HepG2 (cell line): ENCODE results near the gene TRAPPC12. TPM values are rescaled to one million over a fixed set of nuclear protein-coding genes. Genes with fewer than 3 reads are reported as not detected.

Source experiments
- ATAC-seq: fragments of 200-7000 bp; cut with Tn5 transposase; 3 replicates; pipeline ENCODE4 v1.9.1; 2020; ENCODE audit warnings: mild to moderate bottlenecking, moderate library complexity
- BruUV-seq: library from RNA; stranded (reverse); fragments of 400-500 nt; replicated peaks from 2 replicates; lab custom pipeline; 2021; lab: Mats Ljungman, UMichigan
- CTCF ChIA-PET: fragments of 300-600 bp; formaldehyde crosslinking; extraction: SDS; loops from one replicate; lab custom pipeline; 2021; ENCODE audit warnings: low total read pairs, inconsistent platforms, low intra/inter-chr PET ratio; lab: Yijun Ruan, JAX
- POLR2A ChIA-PET: fragments of 350-600 bp; sonication (Branson Sonifier 250); formaldehyde crosslinking; loops from one replicate; lab custom pipeline; 2020; ENCODE audit warnings: antibody characterized with exemption, inconsistent platforms; lab: Yijun Ruan, JAX
- DNase-seq: peaks from one replicate; pipeline ENCODE4 v3.0.0-alpha.2; 2015; ENCODE audit warnings: low spot score
- FAIRE-seq: peaks from 3 replicates; lab custom pipeline; 2011; peaks lifted over from hg19 to GRCh38; lab: Jason Lieb, UNC
- H2AFZ ChIP-seq: one replicate; pipeline ENCODE4 v1.6.1; 2011; ENCODE audit warnings: low read length, inconsistent platforms
- H3K27ac ChIP-seq: fragments of 300-600 bp; 3 replicates; pipeline ENCODE4 v1.8.0; 2011; ENCODE audit warnings: mixed run types, mild to moderate bottlenecking, mixed read lengths, low read length, inconsistent platforms; ENCODE audit not compliant: insufficient read depth; ENCODE audit errors: extremely low read length
- H3K27me3 ChIP-seq, 2 experiments: fragments of 200-600 bp in 1 of 2; 2 replicates in 1 of 2; 3 replicates in 1 of 2; pipeline versions ENCODE4 v1.6.0 to v1.8.0; 2011; ENCODE audit warnings: low read length in 2 of 2, mild to moderate bottlenecking in 2 of 2, moderate library complexity in 2 of 2, inconsistent platforms in 1 of 2; ENCODE audit not compliant: insufficient read depth in 2 of 2, control insufficient read depth in 1 of 2
- H3K36me3 ChIP-seq, 2 experiments: fragments of 200-600 bp in 1 of 2; replicated peaks in 1 of 2; 2 replicates in 1 of 2; 3 replicates in 1 of 2; pipeline versions ENCODE4 v1.5.1 to v1.8.0; 2011; ENCODE audit warnings: low read length in 2 of 2, inconsistent platforms in 1 of 2; ENCODE audit not compliant: insufficient read depth in 2 of 2, control insufficient read depth in 1 of 2
- H3K4me1 ChIP-seq: 2 replicates; pipeline ENCODE4 v1.5.1; 2012; ENCODE audit warnings: low read length, inconsistent platforms; ENCODE audit not compliant: insufficient read depth
- H3K4me2 ChIP-seq: 2 replicates; pipeline ENCODE4 v1.6.0; 2011; ENCODE audit warnings: low read depth, low read length, inconsistent platforms
- H3K4me3 ChIP-seq, 3 experiments: fragments of 200-600 bp in 1 of 3; sonication (generic), shearing (Covaris generic) in 1 of 3; replicated peaks in 1 of 3; 2 replicates each; pipeline ENCODE4 v1.5.1; 2011 to 2016; ENCODE audit warnings: low read length in 3 of 3, inconsistent platforms in 2 of 3, low read depth in 2 of 3, mild to moderate bottlenecking in 2 of 3, control low read depth in 1 of 3, mixed read lengths in 1 of 3; ENCODE audit not compliant: insufficient read depth in 1 of 3
- H3K79me2 ChIP-seq: one replicate; pipeline ENCODE4 v1.6.1; 2011; ENCODE audit warnings: low read length, inconsistent platforms; ENCODE audit not compliant: insufficient read depth
- H3K9ac ChIP-seq: 2 replicates; pipeline ENCODE4 v1.6.0; 2011; ENCODE audit warnings: mild to moderate bottlenecking, low read depth, low read length, inconsistent platforms; ENCODE audit not compliant: insufficient read depth
- H3K9me3 ChIP-seq: 2 replicates; pipeline ENCODE4 v1.5.1; 2012; ENCODE audit warnings: mild to moderate bottlenecking, low read length
- H4K20me1 ChIP-seq: 2 replicates; pipeline ENCODE4 v1.6.0; 2011; ENCODE audit warnings: inconsistent platforms, mild to moderate bottlenecking, low read length, moderate library complexity; ENCODE audit not compliant: insufficient read depth
- AGO2 ChIP-seq: fragments of 200-400 bp; formaldehyde crosslinking; optimal IDR thresholded peaks from 2 replicates; pipeline ENCODE3; 2017; ENCODE audit warnings: mild to moderate bottlenecking, low read depth, low read length, moderate library complexity
- AKAP8 ChIP-seq: sonication (generic); formaldehyde crosslinking; IDR thresholded peaks from 2 replicates; pipeline ENCODE4 v1.5.1; 2020; ENCODE audit warnings: mild to moderate bottlenecking, missing genetic modification reagents
- ATF7-NPFF ChIP-seq: sonication (generic); formaldehyde crosslinking; IDR thresholded peaks from 2 replicates; pipeline ENCODE4 v1.8.1; 2023; ENCODE audit warnings: mild to moderate bottlenecking, low read depth, missing genetic modification reagents, moderate library complexity
- BORCS8-MEF2B ChIP-seq: sonication (generic); formaldehyde crosslinking; IDR thresholded peaks from 2 replicates; pipeline ENCODE4 v1.8.0; 2022; ENCODE audit warnings: mild to moderate bottlenecking, missing genetic modification reagents
- CREB1 ChIP-seq, 2 experiments: fragments of 450-650 bp in 1 of 2; IDR thresholded peaks; 2 replicates each; pipeline ENCODE4 v1.6.1; 2016 to 2017; ENCODE audit warnings: control low read depth in 1 of 2, mild to moderate bottlenecking in 1 of 2, missing compliant biosample characterization in 1 of 2, missing genetic modification characterization in 1 of 2
- DR1 ChIP-seq: sonication (generic); formaldehyde crosslinking; IDR thresholded peaks from 2 replicates; pipeline ENCODE4 v1.8.0; 2021; ENCODE audit warnings: mild to moderate bottlenecking, missing genetic modification reagents, inconsistent platforms
- GFI1 ChIP-seq: sonication (generic); formaldehyde crosslinking; IDR thresholded peaks from 2 replicates; pipeline ENCODE4 v1.5.0; 2020; ENCODE audit warnings: missing genetic modification reagents, mild to moderate bottlenecking, borderline replicate concordance
- IRX3 ChIP-seq: sonication (generic); formaldehyde crosslinking; IDR thresholded peaks from 2 replicates; pipeline ENCODE4 v1.8.1; 2023; ENCODE audit warnings: mild to moderate bottlenecking, low read depth, missing genetic modification reagents, borderline replicate concordance
- MAFK ChIP-seq, 2 experiments: IDR thresholded peaks in 1 of 2; conservative IDR thresholded peaks in 1 of 2; 2 replicates each; pipeline ENCODE4 v1.6.1; 2011; ENCODE audit warnings: improper control_type of control experiment in 2 of 2, low read length in 2 of 2
- POLR2G ChIP-seq: fragments of 200-400 bp; formaldehyde crosslinking; IDR thresholded peaks from 2 replicates; pipeline ENCODE4 v1.6.1; 2018; ENCODE audit warnings: mild to moderate bottlenecking, low read depth, low read length, moderate library complexity
- RBM22 ChIP-seq: fragments of 200-400 bp; formaldehyde crosslinking; optimal IDR thresholded peaks from 2 replicates; pipeline ENCODE3; 2017; ENCODE audit warnings: mild to moderate bottlenecking, low read length, moderate library complexity
- RFX3 ChIP-seq: IDR thresholded peaks from 2 replicates; pipeline ENCODE4 v1.6.1; 2016; ENCODE audit warnings: missing biosample characterization, missing genetic modification reagents
- SSRP1 ChIP-seq: IDR thresholded peaks from 2 replicates; pipeline ENCODE4 v1.6.1; 2016; ENCODE audit warnings: control low read depth
- TBX3 ChIP-seq: fragments of 450-650 bp; IDR thresholded peaks from 2 replicates; pipeline ENCODE4 v1.6.1; 2017; ENCODE audit warnings: antibody characterized with exemption, mild to moderate bottlenecking, inconsistent platforms, borderline replicate concordance
- TRIM22 ChIP-seq: fragments of 450-650 bp; IDR thresholded peaks from 2 replicates; pipeline ENCODE4 v1.6.1; 2017
- YY1 ChIP-seq: IDR thresholded peaks from 2 replicates; pipeline ENCODE4 v1.6.1; 2011; ENCODE audit warnings: low read length, low read depth, moderate library complexity, mild to moderate bottlenecking; ENCODE audit not compliant: insufficient read depth, insufficient replicate concordance
- ZNF24 ChIP-seq: fragments of 450-650 bp; IDR thresholded peaks from 2 replicates; pipeline ENCODE4 v1.6.1; 2017; ENCODE audit warnings: antibody characterized with exemption, mild to moderate bottlenecking
- ZNF644 ChIP-seq: IDR thresholded peaks from 2 replicates; pipeline ENCODE4 v1.6.1; 2016; ENCODE audit warnings: low read depth
- WGBS: methylation state at CpG from one replicate; pipeline ENCODE4 v1.1.6; 2017; ENCODE audit warnings: low lambda C conversion rate; 5-methylcytosine and 5-hydroxymethylcytosine counted together
- in situ Hi-C: cut with HindIII; loops from 2 replicates; pipeline ENCODE4 v1.10.0; 2017; ENCODE audit warnings: low pct_unique_long_range_greater_than_20kb; ENCODE audit not compliant: extremely low pct_ligation_motif_present
- intact Hi-C: fragments of 100-400 bp; cut with micrococcal nuclease; formaldehyde crosslinking; loops from one replicate; pipeline ENCODE4 v1.10.0; 2022; ENCODE audit not compliant: unreplicated experiment
- polyA plus RNA-seq, 8 experiments: library from polyadenylated mRNA; depleted of rRNA in 3 of 8; stranded (reverse) in 7 of 8; unstranded in 1 of 8; fragments of >200 nt; fragmentation: Illumina TruSeq in 4 of 8; extraction: Trizol in 4 of 8; gene quantifications; 2 replicates each; pipeline versions ENCODE4 v1.2.1 to v1.2.3, GENCODE V29; 2011 to 2016; ENCODE audit warnings: low read depth in 4 of 8, missing spikeins in 1 of 8, mixed read lengths in 1 of 8; ENCODE audit not compliant: insufficient read depth in 1 of 8
- total RNA-seq, 5 experiments: library from RNA; depleted of rRNA; stranded (reverse); fragments of >200 nt; fragmentation: Illumina TruSeq; extraction: Trizol; gene quantifications; 2 replicates each; pipeline ENCODE4 v1.2.3, GENCODE V29; 2016; ENCODE audit warnings: low read depth in 1 of 5
- TF ChIP-seq, protein P1 (sequence below): sonication (generic); formaldehyde crosslinking; IDR thresholded peaks from 2 replicates; pipeline ENCODE4 v1.5.1; 2020; ENCODE audit warnings: mild to moderate bottlenecking, missing genetic modification reagents, borderline replicate concordance

TRAPPC12 gene
- total and polyA plus RNA-seq, 2 of the 13 experiments (the other 11 are each of a cell fraction or from before 2014, with no cell fraction given), result 46.4 to 97.7 TPM

DNA sequence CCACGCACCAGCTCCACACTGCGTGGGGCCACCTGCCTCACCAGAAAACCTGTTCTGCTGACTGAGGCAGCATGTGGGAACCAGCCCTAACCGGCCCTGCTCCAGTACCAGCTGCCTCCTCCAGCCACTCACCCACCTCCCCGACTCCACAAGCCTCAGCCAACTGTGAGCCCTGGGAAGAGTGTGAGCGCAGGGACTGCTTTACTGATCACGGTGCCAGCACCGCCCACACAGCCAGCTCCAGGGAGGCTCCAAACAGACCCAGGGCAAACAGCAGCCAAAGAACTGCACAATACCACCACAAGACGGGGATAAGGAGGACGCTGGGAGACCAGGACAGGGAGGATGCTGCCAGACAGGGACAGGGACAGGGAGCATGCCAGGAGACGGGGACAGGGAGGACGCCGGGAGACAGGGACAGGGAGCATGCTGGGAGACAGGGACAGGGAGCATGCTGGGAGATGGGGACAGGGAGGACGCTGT, 30.2 kb upstream of the TRAPPC12 start:
- Histone ChIP-seq H2AFZ (no peak overlapping the region), H3K27ac (no peak overlapping the region), H3K4me3 (no peak overlapping the region), H3K4me2 (no peak overlapping the region), H3K4me1 (no peaks in the 10 kb centered on the region), H3K36me3 (peaks cover 16 to 50% of the 10 kb centered on the region in 2 experiments), H3K9ac (no peak overlapping the region), H4K20me1 (no peaks in the 10 kb centered on the region), H3K27me3 (no peaks in the 10 kb centered on the region), H3K79me2 (peaks cover 2% of the 10 kb centered on the region), H3K9me3 (no peaks in the 10 kb centered on the region)
- intact Hi-C loops, result no loop called here
- no peak for DNase-seq
- ChIA-PET POLR2A (no interaction called here), CTCF (no interaction called here)
- no TSS peak for BruUV-seq
- TF ChIP-seq AGO2, result peak; percentile 26
- TF ChIP-seq RBM22, result peak; percentile 26
- TF ChIP-seq DR1 (CRISPR knock-in tag), result no peak
- no peak for TF ChIP-seq ZNF644
- TF ChIP-seq MAFK (conservative IDR thresholded peaks at IDR 0.05 in 1 of 2, IDR thresholded peaks at IDR 0.05 in 1 of 2; ENCODE audit: low read length in 2 of 2), result no peak
- no peak for TF ChIP-seq YY1
- 98% methylated on average over 13 of the region's 13 CpGs for WGBS
- ATAC-seq, result peak; percentile 28
- FAIRE-seq, result no peak
- in situ Hi-C loops, result no loop called here

DNA sequence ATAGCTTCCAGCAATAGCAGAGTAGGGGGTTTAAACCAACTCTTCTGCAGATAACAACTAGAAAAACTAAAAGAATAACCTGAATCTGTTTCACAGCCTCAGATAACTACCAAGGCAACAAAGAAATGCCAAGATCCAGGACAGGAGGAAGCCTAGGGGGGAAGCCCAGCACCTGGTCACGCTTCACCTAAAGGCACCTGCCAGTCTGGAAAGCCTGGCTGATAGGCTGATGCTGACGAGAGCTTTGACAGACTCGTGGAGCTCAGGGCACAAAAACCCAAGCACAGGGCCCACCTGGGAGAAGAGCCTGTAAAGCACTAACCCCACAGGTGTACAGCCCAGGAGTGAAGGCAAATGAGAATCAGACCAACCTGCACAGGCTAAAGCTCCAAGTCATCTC, 24.5 kb upstream of the TRAPPC12 start:
- Histone ChIP-seq H2AFZ (no peak overlapping the region), H3K27ac (no peak overlapping the region), H3K9me3 (no peaks in the 10 kb centered on the region), H3K4me1 (no peaks in the 10 kb centered on the region), H3K79me2 (peaks cover 36% of the 10 kb centered on the region), H3K27me3 (no peaks in the 10 kb centered on the region), H3K9ac (no peak overlapping the region), H4K20me1 (no peaks in the 10 kb centered on the region), H3K4me3 (no peak overlapping the region), H3K4me2 (no peak overlapping the region), H3K36me3 (peaks cover 8 to 27% of the 10 kb centered on the region in 2 experiments)
- in situ Hi-C loops, result no loop called here
- WGBS, result 100% methylated on average over 3 of the region's 3 CpGs
- ATAC-seq, result no peak
- POLR2A ChIA-PET, result no interaction called here
- no TSS peak for BruUV-seq
- intact Hi-C loops, result no loop called here
- CTCF ChIA-PET, result no interaction called here
- DNase-seq, result no peak
- no peak for FAIRE-seq
- TF ChIP-seq TBX3 (no peak), IRX3 (CRISPR knock-in tag) (no peak), ATF7-NPFF (no peak), BORCS8-MEF2B (CRISPR knock-in tag) (no peak), RFX3 (CRISPR knock-in tag) (no peak), TRIM22 (no peak), ZNF24 (no peak), SSRP1 (CRISPR knock-in tag) (no peak), CREB1 (IDR thresholded peaks at IDR 0.05) (no peak), CREB1 (CRISPR knock-in tag; IDR thresholded peaks at IDR 0.05) (no peak), GFI1 (no peak), AKAP8 (CRISPR knock-in tag) (no peak), POLR2G (no peak)
- TF ChIP-seq, protein P1, sequence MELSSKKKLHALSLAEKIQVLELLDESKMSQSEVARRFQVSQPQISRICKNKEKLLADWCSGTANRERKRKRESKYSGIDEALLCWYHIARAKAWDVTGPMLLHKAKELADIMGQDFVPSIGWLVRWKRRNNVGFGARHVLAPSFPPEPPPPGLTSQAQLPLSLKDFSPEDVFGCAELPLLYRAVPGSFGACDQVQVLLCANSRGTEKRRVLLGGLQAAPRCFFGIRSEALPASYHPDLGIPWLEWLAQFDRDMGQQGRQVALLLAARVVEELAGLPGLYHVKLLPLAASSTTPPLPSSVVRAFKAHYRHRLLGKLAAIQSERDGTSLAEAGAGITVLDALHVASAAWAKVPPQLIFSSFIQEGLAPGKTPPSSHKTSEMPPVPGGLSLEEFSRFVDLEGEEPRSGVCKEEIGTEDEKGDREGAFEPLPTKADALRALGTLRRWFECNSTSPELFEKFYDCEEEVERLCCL, result no peak
